ENCODE measurements around the gene TSC1.

DNA sequence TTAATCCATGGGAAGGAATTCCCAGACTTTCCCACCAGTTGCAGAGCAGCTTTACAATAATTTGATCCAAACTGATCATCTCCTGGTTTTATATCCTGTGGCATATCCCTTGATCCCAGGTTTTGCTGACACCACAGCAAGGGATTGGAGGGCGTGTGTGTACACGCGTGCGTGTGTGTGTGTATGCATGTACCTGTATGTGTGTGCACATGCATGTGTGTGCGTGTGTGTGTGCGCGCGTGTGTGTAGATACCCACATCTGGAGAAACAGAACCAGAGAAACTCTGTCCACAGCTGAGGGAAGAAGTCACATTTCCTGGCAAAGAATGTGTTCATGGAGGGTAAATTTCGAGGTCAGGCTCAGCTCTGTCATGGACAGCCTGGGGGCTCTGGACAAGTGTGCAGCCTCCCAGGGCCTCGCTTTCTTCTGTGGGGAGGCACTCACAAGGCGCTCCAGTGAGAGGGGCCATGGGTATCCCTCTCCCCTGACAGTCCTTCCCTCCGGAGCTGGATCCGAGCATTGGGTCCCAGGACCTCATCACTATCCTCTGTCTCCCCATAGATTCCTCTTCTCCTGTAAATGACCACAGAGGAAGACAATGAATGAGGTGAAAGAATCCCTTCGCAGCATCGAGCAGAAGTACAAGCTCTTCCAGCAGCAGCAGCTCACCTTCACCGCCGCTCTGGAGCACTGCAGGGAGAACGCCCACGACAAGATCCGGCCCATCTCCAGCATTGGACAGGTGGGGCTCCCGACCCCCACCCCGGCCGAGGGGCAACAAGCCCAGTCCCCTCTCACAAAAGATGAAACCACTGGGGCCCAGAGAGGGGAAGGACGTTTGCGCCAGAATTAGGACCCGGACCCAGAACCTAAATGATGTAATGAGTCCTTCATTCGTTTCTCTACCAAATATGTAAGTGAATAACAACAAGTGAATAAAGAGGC lies 60.8 kb downstream of the TSC1 start:
- TF ChIP-seq, protein P1, sequence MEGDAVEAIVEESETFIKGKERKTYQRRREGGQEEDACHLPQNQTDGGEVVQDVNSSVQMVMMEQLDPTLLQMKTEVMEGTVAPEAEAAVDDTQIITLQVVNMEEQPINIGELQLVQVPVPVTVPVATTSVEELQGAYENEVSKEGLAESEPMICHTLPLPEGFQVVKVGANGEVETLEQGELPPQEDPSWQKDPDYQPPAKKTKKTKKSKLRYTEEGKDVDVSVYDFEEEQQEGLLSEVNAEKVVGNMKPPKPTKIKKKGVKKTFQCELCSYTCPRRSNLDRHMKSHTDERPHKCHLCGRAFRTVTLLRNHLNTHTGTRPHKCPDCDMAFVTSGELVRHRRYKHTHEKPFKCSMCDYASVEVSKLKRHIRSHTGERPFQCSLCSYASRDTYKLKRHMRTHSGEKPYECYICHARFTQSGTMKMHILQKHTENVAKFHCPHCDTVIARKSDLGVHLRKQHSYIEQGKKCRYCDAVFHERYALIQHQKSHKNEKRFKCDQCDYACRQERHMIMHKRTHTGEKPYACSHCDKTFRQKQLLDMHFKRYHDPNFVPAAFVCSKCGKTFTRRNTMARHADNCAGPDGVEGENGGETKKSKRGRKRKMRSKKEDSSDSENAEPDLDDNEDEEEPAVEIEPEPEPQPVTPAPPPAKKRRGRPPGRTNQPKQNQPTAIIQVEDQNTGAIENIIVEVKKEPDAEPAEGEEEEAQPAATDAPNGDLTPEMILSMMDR (IDR thresholded peaks at IDR 0.05; ENCODE audit: insufficient read depth, low read length, poor library complexity, severe bottlenecking), result no peak
- no peak for TF ChIP-seq EZH2phosphoT487 (conservative IDR thresholded peaks at IDR 0.05; ENCODE audit: low read length)
